HepG2 (cell line): ENCODE measurements around the gene MCFD2. TPM values are rescaled to one million over a fixed set of nuclear protein-coding genes. Genes with fewer than 3 reads are reported as not detected.

Source experiments
- DNMT1 ChIP-seq: sonication (generic); formaldehyde crosslinking; IDR thresholded peaks from 2 replicates; pipeline ENCODE4 v1.5.1; 2020; ENCODE audit warnings: mild to moderate bottlenecking, missing genetic modification reagents
- ERF ChIP-seq: IDR thresholded peaks from 2 replicates; pipeline ENCODE4 v1.6.1; 2018; ENCODE audit warnings: missing biosample characterization, missing genetic modification reagents
- FOXK1 ChIP-seq: sonication (generic); formaldehyde crosslinking; IDR thresholded peaks from 2 replicates; pipeline ENCODE4 v1.4.0; 2020; ENCODE audit warnings: low read depth, missing genetic modification reagents, borderline replicate concordance
- GZF1 ChIP-seq: sonication (generic); formaldehyde crosslinking; IDR thresholded peaks from 2 replicates; pipeline ENCODE4 v1.5.1; 2020; ENCODE audit warnings: mild to moderate bottlenecking, missing genetic modification reagents
- HDAC6 ChIP-seq: fragments of 200-600 bp; sonication (generic); IDR thresholded peaks from 2 replicates; pipeline ENCODE4 v1.7.0; 2017; ENCODE audit warnings: mild to moderate bottlenecking, antibody characterized with exemption, low read length, low read depth
- HIVEP1 ChIP-seq: sonication (generic); formaldehyde crosslinking; IDR thresholded peaks from 2 replicates; pipeline ENCODE4 v1.4.0; 2020; ENCODE audit warnings: mild to moderate bottlenecking, missing genetic modification reagents
- HOXD1 ChIP-seq: sonication (generic); formaldehyde crosslinking; IDR thresholded peaks from 2 replicates; pipeline ENCODE4 v1.5.0; 2020; ENCODE audit warnings: missing genetic modification reagents
- KDM3A ChIP-seq: IDR thresholded peaks from 2 replicates; pipeline ENCODE4 v1.6.1; 2018; ENCODE audit warnings: low read depth, missing compliant biosample characterization
- KLF9 ChIP-seq: IDR thresholded peaks from 2 replicates; pipeline ENCODE4 v1.6.1; 2016; ENCODE audit warnings: low read depth
- NFE2 ChIP-seq: sonication (generic); formaldehyde crosslinking; IDR thresholded peaks from 2 replicates; pipeline ENCODE4 v1.4.0; 2020; ENCODE audit warnings: missing genetic modification reagents
- PCBP2 ChIP-seq: fragments of 200-400 bp; formaldehyde crosslinking; optimal IDR thresholded peaks from 2 replicates; pipeline ENCODE3; 2018; ENCODE audit warnings: low read length, low read depth; ENCODE audit not compliant: poor library complexity, severe bottlenecking
- SSRP1 ChIP-seq: IDR thresholded peaks from 2 replicates; pipeline ENCODE4 v1.6.1; 2016; ENCODE audit warnings: control low read depth
- UBTF ChIP-seq: sonication (generic); formaldehyde crosslinking; IDR thresholded peaks from 2 replicates; pipeline ENCODE4 v1.4.0; 2020; ENCODE audit warnings: mild to moderate bottlenecking, missing genetic modification reagents
- ZBTB10 ChIP-seq: sonication (generic); formaldehyde crosslinking; IDR thresholded peaks from 2 replicates; pipeline ENCODE4 v1.4.0; 2020; ENCODE audit warnings: missing genetic modification reagents, borderline replicate concordance
- ZBTB25 ChIP-seq: IDR thresholded peaks from 2 replicates; pipeline ENCODE4 v1.6.1; 2018; ENCODE audit warnings: missing genetic modification reagents
- ZHX1 ChIP-seq: sonication (generic); formaldehyde crosslinking; IDR thresholded peaks from 2 replicates; pipeline ENCODE4 v1.8.1; 2022; ENCODE audit warnings: low read depth, mild to moderate bottlenecking, missing genetic modification reagents
- ZNF275 ChIP-seq: sonication (generic); formaldehyde crosslinking; IDR thresholded peaks from 2 replicates; pipeline ENCODE4 v1.8.0; 2022; ENCODE audit warnings: missing genetic modification reagents, mild to moderate bottlenecking, inconsistent platforms, borderline replicate concordance
- ZNF350 ChIP-seq: sonication (generic); formaldehyde crosslinking; IDR thresholded peaks from 2 replicates; pipeline ENCODE4 v1.4.0; 2020; ENCODE audit warnings: mild to moderate bottlenecking, low read depth, missing genetic modification reagents, borderline replicate concordance
- ZNF619 ChIP-seq: sonication (generic); formaldehyde crosslinking; IDR thresholded peaks from 2 replicates; pipeline ENCODE4 v1.4.0; 2020; ENCODE audit warnings: mild to moderate bottlenecking, missing genetic modification reagents
- ZNF720 ChIP-seq: sonication (generic); formaldehyde crosslinking; IDR thresholded peaks from 2 replicates; pipeline ENCODE4 v1.4.0; 2020; ENCODE audit warnings: missing genetic modification reagents
- polyA plus RNA-seq, 8 experiments: library from polyadenylated mRNA; depleted of rRNA in 3 of 8; stranded (reverse) in 7 of 8; unstranded in 1 of 8; fragments of >200 nt; fragmentation: Illumina TruSeq in 4 of 8; extraction: Trizol in 4 of 8; gene quantifications; 2 replicates each; pipeline versions ENCODE4 v1.2.1 to v1.2.3, GENCODE V29; 2011 to 2016; ENCODE audit warnings: low read depth in 4 of 8, missing spikeins in 1 of 8, mixed read lengths in 1 of 8; ENCODE audit not compliant: insufficient read depth in 1 of 8
- total RNA-seq, 5 experiments: library from RNA; depleted of rRNA; stranded (reverse); fragments of >200 nt; fragmentation: Illumina TruSeq; extraction: Trizol; gene quantifications; 2 replicates each; pipeline ENCODE4 v1.2.3, GENCODE V29; 2016; ENCODE audit warnings: low read depth in 1 of 5

MCFD2 gene
- total and polyA plus RNA-seq, 2 of the 13 experiments (the other 11 are each of a cell fraction or from before 2014, with no cell fraction given), result 183 to 232 TPM

- TF ChIP-seq ZHX1 (CRISPR knock-in tag) (no peak), NFE2 (peak; percentile 65), KLF9 (no peak; the same call in 1 of the 2 replicates), GZF1 (CRISPR knock-in tag) (no peak), ZBTB10 (no peak), UBTF (no peak; the same call in 1 of the 2 replicates), ZNF350 (CRISPR knock-in tag) (peak; percentile 31; the same call in 1 of the 2 replicates), SSRP1 (CRISPR knock-in tag) (no peak), ZNF720 (CRISPR knock-in tag) (no peak), ERF (CRISPR knock-in tag) (no peak), HDAC6 (no peak), FOXK1 (CRISPR knock-in tag) (no peak; the same call in 1 of the 2 replicates), ZBTB25 (CRISPR knock-in tag) (no peak), PCBP2 (no peak), HIVEP1 (CRISPR knock-in tag) (no peak), HOXD1 (CRISPR knock-in tag) (no peak), ZNF275 (no peak), KDM3A (CRISPR knock-in tag) (no peak), DNMT1 (CRISPR knock-in tag) (no peak), ZNF619 (CRISPR knock-in tag) (0 out of 2 replicates have a peak, but pooled peaks have one; percentile 46)
These were observed 39.5 kb upstream of the MCFD2 start (continued) for GRCh38 chr2:46954951-46955571.
